CD14-positive monocyte (primary cell): ENCODE results near the gene DNAJC16. TPM values are rescaled to one million over a fixed set of nuclear protein-coding genes. Genes with fewer than 3 reads are reported as not detected.
A peak's percentile ranks its signal among the peaks of the same experiment; 100 is the strongest.

Source experiments
- DNase-seq, 3 donors: peaks; one replicate each; pipeline ENCODE4 v3.0.0-alpha.2; 2011 to 2022
- H2AFZ ChIP-seq: 2 replicates; pipeline ENCODE4 v1.6.0; 2012; ENCODE audit warnings: mild to moderate bottlenecking, low read depth, low read length, inconsistent platforms; ENCODE audit not compliant: insufficient read depth, poor library complexity, severe bottlenecking
- H3K27ac ChIP-seq, 2 donors: 1 replicate in 1 of 2; 2 replicates in 1 of 2; pipeline ENCODE4 v1.5.1; 2012 to 2013; ENCODE audit warnings: low read length in 2 of 2, control low read depth in 1 of 2, inconsistent platforms in 1 of 2, low read depth in 1 of 2, mild to moderate bottlenecking in 1 of 2
- H3K27me3 ChIP-seq, 2 donors: one replicate each; pipeline versions ENCODE4 v1.6.0 to v1.6.1; 2011 to 2013; ENCODE audit warnings: low read length in 2 of 2; ENCODE audit not compliant: control insufficient read depth in 2 of 2, insufficient read depth in 2 of 2
- H3K36me3 ChIP-seq, 2 donors: replicated peaks in 1 of 2; 1 replicate in 1 of 2; 2 replicates in 1 of 2; pipeline versions ENCODE4 v1.5.1 to v1.6.1; 2012 to 2013; ENCODE audit warnings: low read length in 2 of 2, control low read depth in 1 of 2, inconsistent platforms in 1 of 2, mild to moderate bottlenecking in 1 of 2; ENCODE audit not compliant: insufficient read depth in 2 of 2, control insufficient read depth in 1 of 2
- H3K4me1 ChIP-seq, 2 donors: 1 replicate in 1 of 2; 2 replicates in 1 of 2; pipeline versions ENCODE4 v1.5.1 to v1.6.1; 2012 to 2013; ENCODE audit warnings: low read length in 2 of 2, control low read depth in 1 of 2, inconsistent platforms in 1 of 2, mild to moderate bottlenecking in 1 of 2, moderate library complexity in 1 of 2; ENCODE audit not compliant: insufficient read depth in 2 of 2, control insufficient read depth in 1 of 2
- H3K4me2 ChIP-seq: replicated peaks from 2 replicates; pipeline ENCODE3; 2012; ENCODE audit warnings: low read length, moderate library complexity, mild to moderate bottlenecking; ENCODE audit not compliant: poor library complexity, severe bottlenecking; ENCODE audit errors: extremely low read depth
- H3K4me3 ChIP-seq, 3 experiments: fragments of 200-600 bp in 1 of 3; sonication (generic) in 1 of 3; replicated peaks in 1 of 3; 1 replicate in 2 of 3; 2 replicates in 1 of 3; pipeline ENCODE4 v1.5.1; 2011 to 2013; ENCODE audit warnings: low read length in 3 of 3, mild to moderate bottlenecking in 3 of 3, control low read depth in 2 of 3, low read depth in 2 of 3, inconsistent platforms in 1 of 3, moderate library complexity in 1 of 3
- H3K79me2 ChIP-seq: 2 replicates; pipeline ENCODE4 v1.6.0; 2012; ENCODE audit warnings: mild to moderate bottlenecking, control low read depth, inconsistent platforms, low read length, moderate library complexity; ENCODE audit not compliant: insufficient read depth
- H3K9ac ChIP-seq: 2 replicates; pipeline ENCODE4 v1.6.0; 2017; ENCODE audit warnings: low read length, mild to moderate bottlenecking; ENCODE audit not compliant: insufficient read depth, poor library complexity, severe bottlenecking
- H3K9me3 ChIP-seq, 2 donors: replicated peaks in 1 of 2; 1 replicate in 1 of 2; 2 replicates in 1 of 2; pipeline versions ENCODE4 v1.5.1 to v1.6.1; 2012 to 2013; ENCODE audit warnings: low read length in 2 of 2, control low read depth in 1 of 2; ENCODE audit not compliant: control insufficient read depth in 1 of 2, insufficient read depth in 1 of 2
- H4K20me1 ChIP-seq: 2 replicates; pipeline ENCODE4 v1.6.0; 2012; ENCODE audit warnings: mild to moderate bottlenecking, low read length, control low read depth, moderate library complexity; ENCODE audit not compliant: insufficient read depth
- H3K27ac Mint-ChIP-seq, 7 donors: one replicate each; pipeline ENCODE4 v1.8.0; 2020; ENCODE audit warnings: mild to moderate bottlenecking in 7 of 7, mixed read lengths in 7 of 7, moderate library complexity in 6 of 7, inconsistent platforms in 2 of 7
- H3K27me3 Mint-ChIP-seq, 3 donors: one replicate each; pipeline ENCODE4 v1.8.0; 2021 to 2022; ENCODE audit warnings: low read depth in 3 of 3, mild to moderate bottlenecking in 3 of 3, mixed read lengths in 3 of 3, moderate library complexity in 3 of 3, inconsistent platforms in 1 of 3
- H3K36me3 Mint-ChIP-seq, 2 donors: one replicate each; pipeline ENCODE4 v1.8.0; 2020; ENCODE audit warnings: mixed read lengths in 2 of 2, inconsistent platforms in 1 of 2, mild to moderate bottlenecking in 1 of 2
- H3K4me1 Mint-ChIP-seq: one replicate; pipeline ENCODE4 v1.8.0; 2020; ENCODE audit warnings: mild to moderate bottlenecking, mixed read lengths
- H3K4me3 Mint-ChIP-seq, 2 donors: one replicate each; pipeline ENCODE4 v1.8.0; 2020; ENCODE audit warnings: mild to moderate bottlenecking in 2 of 2, mixed read lengths in 2 of 2, moderate library complexity in 1 of 2
- H3K9me3 Mint-ChIP-seq, 7 donors: one replicate each; pipeline ENCODE4 v1.8.0; 2020 to 2022; ENCODE audit warnings: mixed read lengths in 7 of 7, mild to moderate bottlenecking in 6 of 7, moderate library complexity in 6 of 7, inconsistent platforms in 2 of 7
- WGBS: methylation state at CpG from one replicate; pipeline ENCODE4 v1.1.5; 2013; ENCODE audit warnings: missing lambda C conversion rate; ENCODE audit not compliant: insufficient coverage; 5-methylcytosine and 5-hydroxymethylcytosine counted together
- intact Hi-C, 2 donors: fragments of 100-400 bp; cut with micrococcal nuclease; formaldehyde crosslinking; loops; one replicate each; pipeline versions ENCODE4 v1.15.0 to v1.15.1; 2023
- polyA plus RNA-seq, 3 donors: library from polyadenylated mRNA; depleted of rRNA in 1 of 3; unstranded in 2 of 3; stranded (reverse) in 1 of 3; fragments of 300-500 nt in 2 of 3; fragments of >200 nt in 1 of 3; fragmentation: Illumina TruSeq in 2 of 3; gene quantifications; 1 replicate in 2 of 3; 2 replicates in 1 of 3; pipeline ENCODE4 v1.2.3, GENCODE V29; 2012 to 2021
- TF ChIP-seq, protein P1 (sequence below): fragments of 200-600 bp; IDR thresholded peaks from one replicate; pipeline ENCODE4 v1.8.0; 2022; ENCODE audit warnings: antibody characterized with exemption, mild to moderate bottlenecking

The DNAJC16 gene
- polyA plus RNA-seq, 3 donors = 5.4 to 7.8 (median 6.3) TPM

DNA sequence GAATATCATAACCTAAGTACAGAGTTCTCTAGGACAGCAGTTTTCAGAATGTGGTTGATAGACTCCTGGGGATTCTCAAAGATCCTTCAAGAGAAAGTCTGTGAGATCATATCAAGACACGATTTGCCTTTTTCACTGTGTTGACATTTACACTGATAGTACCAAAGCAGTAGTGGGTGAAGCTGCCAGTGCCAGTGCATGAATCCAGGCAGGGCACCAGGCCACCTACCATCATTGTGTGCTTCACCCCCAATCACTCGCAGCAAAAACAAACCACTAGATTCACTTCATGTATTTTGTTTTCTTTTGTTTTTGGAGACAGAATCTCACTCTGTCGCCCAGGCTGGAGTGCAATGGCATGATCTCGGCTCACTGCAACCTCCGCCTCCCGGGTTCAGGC lies 23.9 kb downstream of the DNAJC16 start:
- no peak for DNase-seq
- Mint-ChIP-seq H3K4me3 (no peak overlapping the region), H3K27ac (peak overlapping the region in 2 of 7 donors; percentile 17 to 54), H3K36me3 (peaks cover 50 to 70% of the 10 kb centered on the region in 2 donors), H3K9me3 (no peaks in the 10 kb centered on the region), H3K4me1 (no peaks in the 10 kb centered on the region), H3K27me3 (peaks cover 0 to 3% (median 2%) of the 10 kb centered on the region in 3 donors)
- Histone ChIP-seq H3K36me3 (peaks cover 42 to 70% of the 10 kb centered on the region in 2 donors), H2AFZ (no peak overlapping the region), H3K9ac (no peak overlapping the region), H3K4me2 (no peak overlapping the region), H3K9me3 (no peaks in the 10 kb centered on the region), H3K27me3 (no peaks in the 10 kb centered on the region), H3K4me1 (no peaks in the 10 kb centered on the region), H4K20me1 (no peaks in the 10 kb centered on the region), H3K27ac (no peak overlapping the region), H3K4me3 (no peak overlapping the region), H3K79me2 (no peaks in the 10 kb centered on the region)
- 100% methylated on average over 3 of the region's 6 CpGs for WGBS
- TF ChIP-seq, protein P1, sequence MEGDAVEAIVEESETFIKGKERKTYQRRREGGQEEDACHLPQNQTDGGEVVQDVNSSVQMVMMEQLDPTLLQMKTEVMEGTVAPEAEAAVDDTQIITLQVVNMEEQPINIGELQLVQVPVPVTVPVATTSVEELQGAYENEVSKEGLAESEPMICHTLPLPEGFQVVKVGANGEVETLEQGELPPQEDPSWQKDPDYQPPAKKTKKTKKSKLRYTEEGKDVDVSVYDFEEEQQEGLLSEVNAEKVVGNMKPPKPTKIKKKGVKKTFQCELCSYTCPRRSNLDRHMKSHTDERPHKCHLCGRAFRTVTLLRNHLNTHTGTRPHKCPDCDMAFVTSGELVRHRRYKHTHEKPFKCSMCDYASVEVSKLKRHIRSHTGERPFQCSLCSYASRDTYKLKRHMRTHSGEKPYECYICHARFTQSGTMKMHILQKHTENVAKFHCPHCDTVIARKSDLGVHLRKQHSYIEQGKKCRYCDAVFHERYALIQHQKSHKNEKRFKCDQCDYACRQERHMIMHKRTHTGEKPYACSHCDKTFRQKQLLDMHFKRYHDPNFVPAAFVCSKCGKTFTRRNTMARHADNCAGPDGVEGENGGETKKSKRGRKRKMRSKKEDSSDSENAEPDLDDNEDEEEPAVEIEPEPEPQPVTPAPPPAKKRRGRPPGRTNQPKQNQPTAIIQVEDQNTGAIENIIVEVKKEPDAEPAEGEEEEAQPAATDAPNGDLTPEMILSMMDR = no peak
- intact Hi-C loops = no loop called here

DNA sequence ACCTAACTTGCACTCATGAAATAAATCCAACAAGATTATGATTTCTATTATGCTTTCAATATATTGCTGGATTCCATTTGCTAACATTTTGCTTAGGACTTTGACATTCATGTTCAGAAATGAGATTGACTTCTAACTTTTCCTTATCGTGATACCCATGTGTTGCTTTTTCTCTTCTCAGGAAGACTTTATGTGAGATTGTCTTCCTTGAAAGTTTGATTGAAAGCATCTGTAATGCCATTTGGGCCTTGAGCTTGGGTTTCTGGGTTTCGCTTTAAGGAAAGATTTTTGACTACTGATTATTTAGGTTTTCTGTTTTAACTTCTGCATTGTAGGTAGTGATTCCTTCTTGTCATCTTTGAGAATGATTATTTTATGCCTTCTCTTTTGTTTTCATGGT lies 30.4 kb downstream of the DNAJC16 start:
- peaks cover 22 to 51% of the 10 kb centered on the region in 2 donors for H3K36me3 ChIP-seq
- H3K4me1 ChIP-seq = no peaks in the 10 kb centered on the region
- H3K27ac ChIP-seq = no peak overlapping the region
- Mint-ChIP-seq H3K4me3 (no peak overlapping the region), H3K36me3 (peaks cover 30 to 52% of the 10 kb centered on the region in 2 donors), H3K9me3 (no peaks in the 10 kb centered on the region), H3K27ac (no peak overlapping the region), H3K27me3 (no peaks in the 10 kb centered on the region), H3K4me1 (no peaks in the 10 kb centered on the region)
- no peak overlapping the region for H2AFZ ChIP-seq
- no peaks in the 10 kb centered on the region for H3K27me3 ChIP-seq
- no peak overlapping the region for H3K4me3 ChIP-seq
- no peak overlapping the region for H3K9ac ChIP-seq
- 100% methylated on average over 2 of the region's 2 CpGs for WGBS
- no peaks in the 10 kb centered on the region for H4K20me1 ChIP-seq
- no peaks in the 10 kb centered on the region for H3K79me2 ChIP-seq
- DNase-seq = no peak
- TF ChIP-seq, protein P1 = no peak
- intact Hi-C loops = no loop called here
- no peak overlapping the region for H3K4me2 ChIP-seq
- H3K9me3 ChIP-seq = no peaks in the 10 kb centered on the region
